Stimulated activated CD8-positive, alpha-beta memory T cell treated with anti-CD3 and anti-CD28 coated beads, Interleukin-12 subunit alpha, Interleukin-12 subunit beta, amount 100 ng/mL, for 1 hour (primary cell): ENCODE data around the gene APOL1.
"Not testable (repeated sequence)": the region's sequence is repeated elsewhere in the genome, so short reads cannot be mapped to it uniquely, and the experiment has no call there.

Experiments
- DNase-seq: peaks from one replicate; pipeline ENCODE4 v3.0.0-alpha.2; 2020; ENCODE audit warnings: low read depth

Gene APOL1

GRCh38 chr22:36225333-36225922, 27.5 kb upstream of the APOL1 start:
- DNase-seq: no peak

- no peak for DNase-seq
Observed at GRCh38 chr22:36226189-36226588, 26.7 kb upstream of the APOL1 start.

- no peak for DNase-seq
Observed at GRCh38 chr22:36227396-36227795, 25.5 kb upstream of the APOL1 start.

- no peak for DNase-seq
Observed at GRCh38 chr22:36227806-36228205, 25.1 kb upstream of the APOL1 start.

- DNase-seq: not testable (repeated sequence)
Observed at GRCh38 chr22:36228369-36228768, 24.6 kb upstream of the APOL1 start.

- DNase-seq: no peak
Observed at GRCh38 chr22:36228944-36229343, 24.0 kb upstream of the APOL1 start.

DNA sequence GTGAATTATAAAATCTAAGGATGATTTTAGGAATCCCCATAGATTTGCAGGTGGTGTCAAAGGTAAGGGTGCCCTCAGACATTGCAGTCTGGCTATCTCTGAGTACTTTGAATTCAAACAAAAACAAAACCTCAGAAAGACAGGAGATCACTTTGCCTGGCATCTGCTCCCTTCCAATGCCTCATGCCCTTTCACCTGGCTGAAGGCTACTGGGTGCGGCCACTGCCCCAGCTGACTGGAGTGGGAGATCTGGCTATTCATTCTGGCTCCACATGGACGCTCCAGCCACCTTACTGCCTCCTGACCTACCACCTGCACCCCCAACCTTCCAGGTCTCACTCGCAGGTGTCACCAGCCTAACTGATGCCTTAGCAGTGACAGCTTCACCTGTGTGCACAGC, 23.3 kb upstream of the APOL1 start:
- not testable (repeated sequence) for DNase-seq

DNA sequence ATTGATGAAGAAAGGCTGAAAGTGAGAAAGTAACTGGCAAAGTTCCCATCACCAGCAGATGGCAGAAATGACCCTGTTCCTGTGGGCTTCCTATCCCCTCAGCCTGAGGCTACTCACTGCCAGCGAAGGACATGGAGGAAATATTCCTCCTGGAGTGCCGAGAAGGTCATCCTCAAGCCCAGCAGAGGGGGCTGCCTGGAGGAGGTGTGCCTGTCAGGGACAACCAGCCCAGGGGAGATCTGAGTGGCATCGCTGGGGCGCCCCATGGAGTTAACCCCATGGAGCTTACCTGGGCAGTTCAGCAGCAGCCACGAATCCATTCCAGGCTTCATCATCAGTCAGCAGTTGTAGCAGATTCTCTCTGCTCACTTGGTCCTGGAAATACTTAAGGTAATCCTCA, 21.9 kb upstream of the APOL1 start:
- DNase-seq: not testable (repeated sequence)

DNA sequence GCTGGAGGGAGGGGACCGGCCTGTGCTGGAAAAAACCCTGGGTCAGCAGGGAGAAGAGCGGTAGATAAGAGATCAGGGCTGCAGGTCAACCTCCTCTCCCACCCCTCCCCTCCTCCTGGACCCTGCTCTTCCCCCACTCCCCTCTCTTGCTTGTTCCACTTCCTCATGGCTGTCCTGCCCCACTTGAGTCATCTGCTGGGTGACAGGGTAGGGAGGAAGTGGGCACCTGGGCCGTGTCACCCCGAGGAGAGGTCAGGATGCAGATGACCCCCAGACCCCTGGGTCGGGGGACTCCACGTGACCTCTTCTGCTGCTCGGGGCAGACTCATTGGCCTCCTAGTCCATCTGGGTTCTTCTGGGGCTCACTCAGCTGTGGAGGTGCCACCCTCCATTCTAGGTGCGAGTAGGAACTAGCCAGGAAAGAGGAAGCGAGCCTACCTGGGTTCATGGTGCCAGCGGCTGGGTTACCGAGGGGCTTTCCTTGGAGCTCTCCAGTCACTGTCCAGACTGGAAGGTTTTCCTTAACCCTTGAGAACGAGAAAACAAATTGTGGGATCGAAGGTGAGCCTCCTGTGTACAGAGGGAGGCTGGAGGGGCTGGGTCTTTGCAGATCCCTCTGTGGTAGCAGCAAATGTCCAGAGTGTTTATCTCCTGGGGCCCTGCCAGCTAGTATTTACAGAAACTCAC, 20.1 kb upstream of the APOL1 start:
- DNase-seq: no peak

- no peak for DNase-seq
Observed at GRCh38 chr22:36233796-36234195, 19.1 kb upstream of the APOL1 start.

DNA sequence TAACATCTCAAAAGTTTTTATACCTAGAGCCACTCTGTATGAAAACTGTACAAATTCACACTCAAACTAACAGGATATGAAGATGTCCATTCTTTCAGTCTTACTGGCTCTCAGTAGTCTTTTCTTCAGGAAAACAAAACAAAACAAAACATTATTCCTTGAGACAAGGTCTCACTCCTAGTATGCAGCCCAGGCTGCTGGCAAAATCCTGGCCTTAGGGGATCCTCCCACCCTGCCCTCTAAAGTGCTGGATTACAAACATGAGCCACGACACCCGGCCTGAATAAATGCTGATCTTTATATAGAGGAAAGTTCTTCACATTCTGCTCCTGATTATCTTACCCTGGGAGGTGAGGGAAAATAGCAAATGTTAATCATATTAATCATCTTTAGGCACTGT, 18.7 kb upstream of the APOL1 start:
- no peak for DNase-seq

- DNase-seq: no peak
Observed at GRCh38 chr22:36234919-36235318, 18.0 kb upstream of the APOL1 start.

GRCh38 chr22:36235585-36235984, 17.3 kb upstream of the APOL1 start:
- DNase-seq: no peak

DNA sequence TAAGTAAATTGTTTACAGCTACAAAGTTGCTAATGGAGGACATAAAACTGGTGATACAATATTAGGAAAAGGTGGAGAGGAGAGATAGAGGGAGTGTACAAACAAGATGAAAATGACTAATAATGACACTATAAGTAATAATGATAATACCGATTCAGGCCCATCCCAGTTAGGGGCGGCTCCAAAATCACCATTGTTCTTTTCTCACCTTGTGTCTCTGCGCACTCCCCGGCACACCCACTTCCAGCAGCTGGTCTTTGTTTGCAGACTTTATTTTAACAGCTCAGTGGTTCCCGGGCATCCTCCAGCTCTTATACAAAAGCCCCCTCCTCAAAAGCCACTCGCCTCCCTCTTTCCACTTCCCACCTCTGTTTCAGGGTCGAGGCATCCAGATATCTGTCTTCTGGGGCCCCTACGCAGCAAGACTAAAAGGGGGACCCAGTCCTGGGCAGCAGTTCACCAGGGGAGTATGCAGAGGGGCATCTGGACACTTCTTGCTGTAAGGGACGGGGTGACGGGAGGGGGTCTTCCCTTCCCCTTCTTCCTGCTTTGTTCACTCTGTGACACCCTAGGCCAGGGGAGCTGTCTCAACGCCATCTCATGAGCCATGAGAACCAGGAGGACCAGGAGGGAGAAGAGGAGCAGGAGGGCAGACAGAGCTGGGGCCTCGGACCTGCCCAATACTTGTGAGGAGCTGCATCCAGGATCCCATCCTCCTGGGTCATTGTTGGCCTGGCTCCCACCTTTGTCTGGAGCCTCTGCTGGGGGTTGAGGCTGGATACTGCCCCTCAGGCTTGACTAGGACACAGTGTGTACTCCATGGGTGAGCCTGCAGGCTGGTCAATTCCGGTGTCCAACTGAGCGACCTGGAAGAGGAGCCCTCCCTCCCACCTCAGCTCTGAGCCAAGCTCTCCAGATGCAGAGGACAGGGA, 16.3 kb upstream of the APOL1 start:
- DNase-seq: no peak

DNA sequence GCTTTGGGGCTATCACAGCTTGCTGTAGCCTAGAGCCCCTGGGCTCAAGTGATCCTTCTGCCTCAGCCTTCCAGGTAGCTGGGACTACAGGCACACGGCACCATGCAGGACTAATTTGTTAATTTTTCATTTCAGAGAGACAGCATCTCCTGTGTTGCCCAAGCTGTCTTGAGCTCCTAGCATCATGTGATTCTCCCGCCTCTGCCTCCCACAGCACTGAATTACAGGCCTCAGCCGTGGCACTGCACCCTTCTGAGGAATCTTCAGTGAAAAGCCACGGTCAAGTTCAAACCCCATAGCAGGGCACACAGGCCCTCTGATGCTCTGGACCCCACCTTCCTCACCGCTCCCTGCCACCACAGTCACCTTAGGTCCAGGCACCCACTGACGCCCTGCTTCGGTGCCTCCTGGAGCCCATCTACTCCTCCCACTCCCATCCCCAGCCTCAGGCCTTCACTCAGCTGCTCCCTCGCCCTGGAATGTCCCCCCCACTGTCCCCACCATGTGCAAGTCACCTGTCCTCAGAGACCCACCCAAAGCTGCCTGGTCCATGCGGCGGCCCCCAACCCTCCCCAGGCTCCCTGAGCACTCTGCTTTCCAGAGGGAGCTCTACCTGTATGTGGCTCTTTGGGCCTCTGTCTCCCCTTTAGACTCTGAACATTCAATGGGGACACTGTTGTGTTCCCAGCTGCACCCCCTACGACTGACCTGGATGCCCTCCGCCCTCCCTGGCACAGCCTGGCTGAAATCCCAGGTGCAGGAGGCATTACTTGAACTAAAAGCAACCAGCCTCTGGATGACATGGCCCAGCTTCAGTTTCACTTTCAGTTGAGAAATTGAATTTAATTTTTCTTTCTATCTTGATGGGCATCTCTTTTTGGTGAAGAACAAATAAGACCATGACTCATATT, 15.2 kb upstream of the APOL1 start:
- DNase-seq: no peak

- no peak for DNase-seq
Observed at GRCh38 chr22:36238373-36239149, 14.4 kb upstream of the APOL1 start.

GRCh38 chr22:36239150-36239400, 13.9 kb upstream of the APOL1 start:
- DNase-seq: no peak

DNA sequence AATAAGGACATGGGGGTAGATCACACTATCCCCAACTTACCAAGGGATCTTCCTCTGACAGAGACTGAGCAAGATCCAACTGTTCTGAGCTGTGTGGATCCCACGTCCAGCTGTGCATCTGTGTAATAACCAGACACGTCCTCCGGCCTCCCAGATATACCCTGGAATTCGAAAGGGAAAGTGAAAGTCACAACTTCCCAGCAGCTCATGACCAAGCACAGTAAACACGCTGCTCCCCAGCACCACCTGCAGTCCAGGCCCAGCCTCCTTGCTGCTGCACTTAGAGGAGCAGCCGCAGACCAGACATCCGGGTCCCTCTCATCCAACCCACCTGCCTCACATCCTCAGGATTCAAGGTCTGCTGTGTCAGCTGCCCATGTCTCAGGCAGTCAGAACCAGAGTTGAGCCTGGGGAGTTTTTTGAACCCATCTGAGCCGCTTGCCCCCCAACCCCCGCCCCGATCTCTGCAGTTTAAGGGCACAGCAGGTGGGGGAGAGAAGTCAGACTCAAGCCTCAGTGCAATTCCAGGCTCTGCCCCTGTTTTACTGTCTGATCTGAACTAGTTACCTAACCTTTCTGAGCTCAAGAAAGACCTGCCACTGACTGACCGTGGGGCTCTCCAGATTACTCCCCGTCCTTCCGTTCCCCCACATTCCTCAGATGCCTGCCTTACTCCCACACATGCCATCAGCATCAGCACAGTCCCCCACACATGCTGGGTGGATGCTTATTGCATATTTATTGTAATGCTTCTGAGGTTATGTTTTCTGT, 13.3 kb upstream of the APOL1 start, which contains the start of gene APOL2:
Gene APOL2 (minus strand): TSS at position 127 of the 771 bp plus-strand sequence. CDS start 6,365 bp downstream, outside the sequence.
- peak; percentile 61 for DNase-seq

DNA sequence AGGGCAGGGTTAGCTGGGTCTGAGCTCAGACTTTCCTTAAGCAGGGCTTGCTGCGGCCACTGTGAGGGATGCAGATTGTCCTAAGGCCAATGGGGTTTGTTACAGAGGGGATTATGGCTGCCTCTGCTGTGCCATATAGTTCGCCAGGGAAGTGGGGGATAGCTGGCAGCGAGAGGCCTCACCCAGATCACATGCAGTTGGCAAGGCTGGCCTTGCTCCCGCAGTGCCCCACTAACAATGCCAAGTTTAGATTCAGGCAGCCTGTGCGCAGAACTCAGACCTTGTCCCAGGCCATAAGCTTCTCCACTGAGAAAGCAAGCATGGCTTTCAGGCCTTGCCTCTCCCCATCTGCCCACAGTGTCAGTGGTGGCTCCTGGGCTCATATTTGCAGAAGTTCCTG, 8.9 kb upstream of the APOL1 start:
- DNase-seq: no peak
